Endometrium (tissue), 2 donors: Measurements from ENCODE around the gene SAC3D1.

Experiments
- FAIRE-seq: peaks from 2 replicates; lab custom pipeline; 2012; peaks lifted over from hg19 to GRCh38; lab: Jason Lieb, UNC
- donor health status: control.
- donor health status: control.

SAC3D1 gene

GRCh38 chr11:65026810-65027209 is 14.2 kb upstream of the SAC3D1 start:
- FAIRE-seq = no peak

- FAIRE-seq = no peak
These were observed 13.6 kb upstream of the SAC3D1 start, which contains the start of gene SNX15 for GRCh38 chr11:65027213-65028067. SNX15 (plus strand) TSS chr11:65027439; CDS start chr11:65027538, 99 bp downstream.

GRCh38 chr11:65032216-65032615 is 8.8 kb upstream of the SAC3D1 start:
- FAIRE-seq = no peak

GRCh38 chr11:65034423-65034822 is 6.6 kb upstream of the SAC3D1 start:
- no peak for FAIRE-seq

- FAIRE-seq = no peak
These were observed 5.4 kb upstream of the SAC3D1 start for GRCh38 chr11:65035579-65035978.

GRCh38 chr11:65036931-65037330 is 4.1 kb upstream of the SAC3D1 start:
- no peak for FAIRE-seq

- FAIRE-seq = no peak
These were observed 527 bp upstream of the SAC3D1 start for GRCh38 chr11:65040520-65040846.

- FAIRE-seq = no peak
These were observed 1.9 kb downstream of the SAC3D1 start for GRCh38 chr11:65042891-65043290.

GRCh38 chr11:65043881-65044501 is 3.0 kb downstream of the SAC3D1 start:
- no peak for FAIRE-seq

GRCh38 chr11:65045061-65045460 is 4.1 kb downstream of the SAC3D1 start:
- no peak for FAIRE-seq

- no peak for FAIRE-seq
These were observed 4.7 kb downstream of the SAC3D1 start for GRCh38 chr11:65045728-65046127.

- FAIRE-seq = no peak
These were observed 6.8 kb downstream of the SAC3D1 start for GRCh38 chr11:65047581-65048422.

- no peak for FAIRE-seq
These were observed 10.4 kb downstream of the SAC3D1 start for GRCh38 chr11:65051398-65051858.

GRCh38 chr11:65053827-65054508 is 13.0 kb downstream of the SAC3D1 start:
- no peak for FAIRE-seq

GRCh38 chr11:65055538-65055937 is 14.5 kb downstream of the SAC3D1 start:
- no peak for FAIRE-seq

- no peak for FAIRE-seq
These were observed 16.0 kb downstream of the SAC3D1 start for GRCh38 chr11:65056999-65057398.

GRCh38 chr11:65057526-65057925 is 16.5 kb downstream of the SAC3D1 start:
- FAIRE-seq = no peak

GRCh38 chr11:65058012-65058411 is 17.0 kb downstream of the SAC3D1 start:
- no peak for FAIRE-seq

GRCh38 chr11:65058419-65059054 is 17.5 kb downstream of the SAC3D1 start, which contains the start of gene NAALADL1:
NAALADL1 (minus strand) TSS chr11:65058553; CDS start chr11:65058521, 32 bp downstream.
- FAIRE-seq = no peak

GRCh38 chr11:65059523-65059922 is 18.5 kb downstream of the SAC3D1 start:
- no peak for FAIRE-seq
